GM23248 (cell line): ENCODE data around the gene CXCR5. TPM values are rescaled to one million over a fixed set of nuclear protein-coding genes. Genes with fewer than 3 reads are reported as not detected.

ENCODE experiments used
- DNase-seq: peaks from one replicate; pipeline ENCODE4 v3.0.0-alpha.2; 2015
- H2AFZ ChIP-seq: fragments of 200-600 bp; sonication (generic); 2 replicates; pipeline ENCODE4 v1.6.1; 2016; ENCODE audit warnings: antibody characterized with exemption
- H3F3A ChIP-seq: fragments of 200-600 bp; sonication (generic); 2 replicates; pipeline ENCODE4 v1.6.1; 2016; ENCODE audit warnings: mild to moderate bottlenecking, antibody characterized with exemption, mixed run types; ENCODE audit not compliant: insufficient read depth
- H3K27ac ChIP-seq: fragments of 200-600 bp; sonication (generic); 2 replicates; pipeline ENCODE4 v1.5.1; 2016; ENCODE audit warnings: mild to moderate bottlenecking
- H3K27me3 ChIP-seq: fragments of 200-600 bp; sonication (generic); replicated peaks from 2 replicates; pipeline ENCODE4 v1.6.1; 2016; ENCODE audit warnings: mild to moderate bottlenecking; ENCODE audit not compliant: insufficient read depth
- H3K36me3 ChIP-seq: fragments of 200-600 bp; sonication (generic); 2 replicates; pipeline ENCODE4 v1.6.1; 2016; ENCODE audit warnings: low read depth, mild to moderate bottlenecking
- H3K4me1 ChIP-seq: fragments of 200-600 bp; sonication (generic); 2 replicates; pipeline ENCODE4 v1.6.1; 2016; ENCODE audit warnings: mild to moderate bottlenecking; ENCODE audit not compliant: insufficient read depth
- H3K4me2 ChIP-seq: fragments of 200-600 bp; sonication (generic); one replicate; pipeline ENCODE4 v1.6.1; 2016; ENCODE audit warnings: mild to moderate bottlenecking; ENCODE audit not compliant: unreplicated experiment
- H3K4me3 ChIP-seq: fragments of 200-600 bp; sonication (generic); 2 replicates; pipeline ENCODE4 v1.5.1; 2016; ENCODE audit warnings: mild to moderate bottlenecking
- H3K79me2 ChIP-seq: fragments of 200-600 bp; sonication (generic); 2 replicates; pipeline ENCODE4 v1.6.1; 2016; ENCODE audit warnings: mild to moderate bottlenecking; ENCODE audit not compliant: insufficient read depth
- H3K9ac ChIP-seq: fragments of 200-600 bp; sonication (generic); 2 replicates; pipeline ENCODE4 v1.6.1; 2016; ENCODE audit warnings: mild to moderate bottlenecking
- H3K9me2 ChIP-seq: fragments of 200-600 bp; sonication (generic); 2 replicates; pipeline ENCODE4 v1.6.1; 2016; ENCODE audit warnings: mixed run types, mild to moderate bottlenecking, moderate library complexity; ENCODE audit not compliant: insufficient read depth
- H3K9me3 ChIP-seq: fragments of 200-600 bp; sonication (generic); one replicate; pipeline ENCODE4 v1.6.1; 2017; ENCODE audit warnings: low read depth
- H4K20me1 ChIP-seq: fragments of 200-600 bp; sonication (generic); 2 replicates; pipeline ENCODE4 v1.6.0; 2016; ENCODE audit not compliant: insufficient read depth
- EZH2 ChIP-seq: fragments of 200-600 bp; sonication (generic); IDR thresholded peaks from 2 replicates; pipeline ENCODE4 v1.6.1; 2018; ENCODE audit warnings: antibody characterized with exemption, mild to moderate bottlenecking; ENCODE audit not compliant: insufficient read depth, poor library complexity, severe bottlenecking
- EZH2phosphoT487 ChIP-seq: fragments of 200-600 bp; sonication (generic); IDR thresholded peaks from 2 replicates; pipeline ENCODE4 v1.6.1; 2018; ENCODE audit warnings: antibody characterized with exemption, moderate library complexity, mild to moderate bottlenecking, low read depth; ENCODE audit not compliant: insufficient read depth
- WGBS, 2 experiments: methylation state at CpG; one replicate each; pipeline ENCODE4 v1.1.6; 2015 to 2017; ENCODE audit warnings: low lambda C conversion rate in 2 of 2, low coverage in 1 of 2; ENCODE audit errors: missing lambda C conversion rate in 2 of 2; 5-methylcytosine and 5-hydroxymethylcytosine counted together
- in situ Hi-C: fragments of 300-500 bp; cut with MboI; formaldehyde crosslinking; loops from 2 replicates; pipeline ENCODE4 v1.15.0; 2020
- polyA plus RNA-seq: library from polyadenylated mRNA; unstranded; fragments of >200 nt; fragmentation: Nextera tagmentation; extraction: Ambion mirVana; gene quantifications from 2 replicates; pipeline ENCODE4 v1.2.1, GENCODE V29; 2016
- total RNA-seq: library from RNA; depleted of rRNA; stranded (reverse); fragments of >200 nt; shearing (Covaris generic); gene quantifications from 2 replicates; pipeline ENCODE4 v1.2.3, GENCODE V29; 2014

The CXCR5 gene
- total and polyA plus RNA-seq, 2 experiments from 2014 or later, result not detected

- in situ Hi-C loops, result no loop called here
Observed at GRCh38 chr11:118916842-118917388, 33.2 kb downstream of the CXCR5 start.

GRCh38 chr11:118917481-118918127 lies 33.9 kb downstream of the CXCR5 start:
- Histone ChIP-seq H4K20me1 (no peaks in the 10 kb centered on the region), H3K4me3 (peak overlapping the region; percentile 53), H3F3A (peaks cover 66% of the 10 kb centered on the region), H3K27me3 (no peaks in the 10 kb centered on the region), H3K4me1 (peaks cover 86% of the 10 kb centered on the region), H2AFZ (no peak overlapping the region), H3K4me2 (peak overlapping the region; percentile 64), H3K79me2 (peaks cover 80% of the 10 kb centered on the region), H3K36me3 (no peaks in the 10 kb centered on the region), H3K27ac (peak overlapping the region; percentile 99), H3K9me2 (no peaks in the 10 kb centered on the region), H3K9me3 (no peaks in the 10 kb centered on the region), H3K9ac (peak overlapping the region; percentile 90)
- peak; percentile 97 for DNase-seq
- in situ Hi-C loops, result no loop called here
- WGBS, 2 experiments, result 2 to 4% methylated on average over 13 of the region's 13 CpGs
- TF ChIP-seq EZH2phosphoT487, result no peak
- no peak for TF ChIP-seq EZH2

More at GRCh38 chr11:118916842-118917388, 33.2 kb downstream of the CXCR5 start:
- TF ChIP-seq EZH2 (no peak), EZH2phosphoT487 (no peak)
- peaks cover 72% of the 10 kb centered on the region for H3F3A ChIP-seq
- H3K27me3 ChIP-seq, result no peaks in the 10 kb centered on the region
- H3K9me2 ChIP-seq, result no peaks in the 10 kb centered on the region
- 6 to 7% methylated on average over 8 of the region's 8 CpGs for WGBS, 2 experiments
- H3K79me2 ChIP-seq, result peaks cover 80% of the 10 kb centered on the region
- no peaks in the 10 kb centered on the region for H3K9me3 ChIP-seq
- H3K4me3 ChIP-seq, result peak overlapping the region; percentile 53
- no peak overlapping the region for H2AFZ ChIP-seq
- H3K27ac ChIP-seq, result peak overlapping the region; percentile 99
- DNase-seq, result peak; percentile 89
- H3K9ac ChIP-seq, result peak overlapping the region; percentile 90
- no peaks in the 10 kb centered on the region for H3K36me3 ChIP-seq
- no peaks in the 10 kb centered on the region for H4K20me1 ChIP-seq
- H3K4me1 ChIP-seq, result peaks cover 91% of the 10 kb centered on the region
- H3K4me2 ChIP-seq, result peak overlapping the region; percentile 64

GRCh38 chr11:118918128-118918685 lies 34.5 kb downstream of the CXCR5 start:
- Histone ChIP-seq H3K4me2 (peak overlapping the region; percentile 64), H3K4me3 (peak overlapping the region; percentile 53), H3K9me3 (no peaks in the 10 kb centered on the region), H3K79me2 (peaks cover 80% of the 10 kb centered on the region), H3F3A (peaks cover 66% of the 10 kb centered on the region), H2AFZ (no peak overlapping the region), H3K27me3 (no peaks in the 10 kb centered on the region), H3K27ac (peak overlapping the region; percentile 99), H3K36me3 (no peaks in the 10 kb centered on the region), H3K9me2 (no peaks in the 10 kb centered on the region), H3K4me1 (peaks cover 80% of the 10 kb centered on the region), H4K20me1 (no peaks in the 10 kb centered on the region), H3K9ac (peak overlapping the region; percentile 90)
- 3 to 8% methylated on average over 12 to 14 of the region's 14 CpGs for WGBS, 2 experiments
- TF ChIP-seq EZH2phosphoT487 (no peak), EZH2 (no peak)
- peak; percentile 94 for DNase-seq
- in situ Hi-C loops, result no loop called here

GRCh38 chr11:118918686-118919280 lies 35.1 kb downstream of the CXCR5 start:
- in situ Hi-C loops, result no loop called here
- H3K9ac ChIP-seq, result peak overlapping the region; percentile 90
- no peaks in the 10 kb centered on the region for H3K27me3 ChIP-seq
- H3K27ac ChIP-seq, result peak overlapping the region; percentile 99
- no peaks in the 10 kb centered on the region for H3K9me3 ChIP-seq
- H3F3A ChIP-seq, result peaks cover 67% of the 10 kb centered on the region
- no peak for TF ChIP-seq EZH2
- TF ChIP-seq EZH2phosphoT487, result no peak
- WGBS, 2 experiments, result 1 to 2% methylated on average over 9 to 13 of the region's 13 CpGs
- H3K79me2 ChIP-seq, result peaks cover 80% of the 10 kb centered on the region
- peaks cover 76% of the 10 kb centered on the region for H3K4me1 ChIP-seq
- peak overlapping the region; percentile 96 for H3K4me3 ChIP-seq
- H3K36me3 ChIP-seq, result no peaks in the 10 kb centered on the region
- H4K20me1 ChIP-seq, result no peaks in the 10 kb centered on the region
- H2AFZ ChIP-seq, result no peak overlapping the region
- DNase-seq, result peak; percentile 68
- peak overlapping the region; percentile 77 for H3K4me2 ChIP-seq
- no peaks in the 10 kb centered on the region for H3K9me2 ChIP-seq
